ENCODE data around the gene E2F1.

E2F1 gene

DNA sequence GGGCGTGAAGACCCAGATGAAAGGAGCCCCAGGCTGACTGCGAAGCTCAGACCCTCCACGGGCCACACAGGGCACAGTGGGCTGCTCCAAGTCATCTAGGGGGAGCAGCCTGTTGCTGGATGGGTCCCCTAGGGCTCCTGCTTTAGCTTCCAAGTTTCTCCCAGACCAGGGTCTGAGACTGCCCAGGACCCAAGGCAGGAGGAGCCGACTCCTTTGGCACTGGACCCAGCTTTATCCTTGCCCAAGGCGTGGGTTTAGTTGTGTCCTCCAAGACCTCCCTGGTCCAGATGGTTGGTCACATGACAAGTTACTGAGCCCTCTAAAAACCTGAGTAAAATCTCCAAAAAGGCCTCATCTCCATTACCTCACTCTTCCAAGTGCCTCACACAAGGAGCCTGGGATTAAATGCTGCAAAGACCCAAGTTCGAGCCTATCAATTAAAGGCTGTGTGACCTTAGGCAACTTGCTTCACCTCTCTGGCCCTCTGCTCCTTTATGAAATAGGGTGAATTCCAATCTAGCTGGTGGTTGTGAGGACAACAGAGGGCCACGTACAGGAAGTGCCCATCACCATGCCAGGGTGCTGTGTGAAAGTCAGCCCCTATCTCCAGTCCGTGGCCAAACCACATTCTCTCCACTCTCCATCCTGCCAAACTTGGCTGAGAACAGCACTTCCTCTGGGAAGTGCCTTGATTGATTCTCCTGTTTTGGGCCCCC, 14.5 kb downstream of the E2F1 start:
- TF ChIP-seq, protein P1, sequence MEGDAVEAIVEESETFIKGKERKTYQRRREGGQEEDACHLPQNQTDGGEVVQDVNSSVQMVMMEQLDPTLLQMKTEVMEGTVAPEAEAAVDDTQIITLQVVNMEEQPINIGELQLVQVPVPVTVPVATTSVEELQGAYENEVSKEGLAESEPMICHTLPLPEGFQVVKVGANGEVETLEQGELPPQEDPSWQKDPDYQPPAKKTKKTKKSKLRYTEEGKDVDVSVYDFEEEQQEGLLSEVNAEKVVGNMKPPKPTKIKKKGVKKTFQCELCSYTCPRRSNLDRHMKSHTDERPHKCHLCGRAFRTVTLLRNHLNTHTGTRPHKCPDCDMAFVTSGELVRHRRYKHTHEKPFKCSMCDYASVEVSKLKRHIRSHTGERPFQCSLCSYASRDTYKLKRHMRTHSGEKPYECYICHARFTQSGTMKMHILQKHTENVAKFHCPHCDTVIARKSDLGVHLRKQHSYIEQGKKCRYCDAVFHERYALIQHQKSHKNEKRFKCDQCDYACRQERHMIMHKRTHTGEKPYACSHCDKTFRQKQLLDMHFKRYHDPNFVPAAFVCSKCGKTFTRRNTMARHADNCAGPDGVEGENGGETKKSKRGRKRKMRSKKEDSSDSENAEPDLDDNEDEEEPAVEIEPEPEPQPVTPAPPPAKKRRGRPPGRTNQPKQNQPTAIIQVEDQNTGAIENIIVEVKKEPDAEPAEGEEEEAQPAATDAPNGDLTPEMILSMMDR (IDR thresholded peaks at IDR 0.05; ENCODE audit: low read depth, low read length, missing control alignments) = no peak
- in situ Hi-C loops (cut with HindIII; ENCODE audit: low sequenced_read_pairs) = no loop called here
- no peak for DNase-seq (ENCODE audit: low read depth)
- H3K4me3 ChIP-seq (ENCODE audit: low read depth, low read length) = no peak overlapping the region

DNA sequence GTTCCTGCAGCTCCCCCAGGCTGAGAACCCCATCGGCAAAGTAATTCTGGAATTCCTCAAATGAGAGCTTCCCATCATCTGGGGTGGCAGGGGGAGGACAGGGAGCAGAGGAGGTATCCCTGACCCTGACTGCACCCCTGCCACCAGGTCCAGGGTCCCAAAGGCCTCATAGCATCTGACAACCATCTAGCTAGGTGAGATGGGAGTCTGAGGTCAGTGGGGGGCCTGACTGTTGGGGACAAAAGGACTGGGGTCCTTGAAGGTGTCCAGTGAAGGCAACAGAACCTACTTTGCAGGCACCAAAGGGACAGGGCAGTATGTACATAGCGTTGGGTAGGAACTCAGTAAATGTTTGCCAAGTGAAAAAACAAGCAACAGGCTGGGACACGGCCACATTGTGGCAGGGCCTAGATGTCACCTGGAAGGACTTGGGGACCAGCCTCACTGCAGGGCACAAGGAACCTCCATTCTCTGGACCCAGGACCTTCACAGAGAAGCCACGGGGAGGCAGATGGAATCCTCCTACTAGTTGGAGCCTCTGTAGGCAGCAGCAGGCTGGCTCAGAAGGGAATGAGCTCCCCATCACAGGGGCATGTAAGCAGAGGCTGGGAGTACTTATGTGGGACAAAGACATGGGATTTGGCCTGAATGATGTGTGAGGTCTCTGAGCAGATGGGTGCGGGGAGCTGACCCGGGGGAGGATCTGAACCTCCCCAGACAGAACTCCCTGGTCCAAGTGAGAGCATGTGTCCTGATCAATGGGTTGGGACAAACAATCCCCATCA, 15.3 kb downstream of the E2F1 start:
- in situ Hi-C loops (cut with HindIII; ENCODE audit: low sequenced_read_pairs) = no loop called here
- TF ChIP-seq, protein P1 (IDR thresholded peaks at IDR 0.05; ENCODE audit: low read depth, low read length, missing control alignments) = no peak
- no peak for DNase-seq (ENCODE audit: low read depth)
- no peak overlapping the region for H3K4me3 ChIP-seq (ENCODE audit: low read depth, low read length)

DNA sequence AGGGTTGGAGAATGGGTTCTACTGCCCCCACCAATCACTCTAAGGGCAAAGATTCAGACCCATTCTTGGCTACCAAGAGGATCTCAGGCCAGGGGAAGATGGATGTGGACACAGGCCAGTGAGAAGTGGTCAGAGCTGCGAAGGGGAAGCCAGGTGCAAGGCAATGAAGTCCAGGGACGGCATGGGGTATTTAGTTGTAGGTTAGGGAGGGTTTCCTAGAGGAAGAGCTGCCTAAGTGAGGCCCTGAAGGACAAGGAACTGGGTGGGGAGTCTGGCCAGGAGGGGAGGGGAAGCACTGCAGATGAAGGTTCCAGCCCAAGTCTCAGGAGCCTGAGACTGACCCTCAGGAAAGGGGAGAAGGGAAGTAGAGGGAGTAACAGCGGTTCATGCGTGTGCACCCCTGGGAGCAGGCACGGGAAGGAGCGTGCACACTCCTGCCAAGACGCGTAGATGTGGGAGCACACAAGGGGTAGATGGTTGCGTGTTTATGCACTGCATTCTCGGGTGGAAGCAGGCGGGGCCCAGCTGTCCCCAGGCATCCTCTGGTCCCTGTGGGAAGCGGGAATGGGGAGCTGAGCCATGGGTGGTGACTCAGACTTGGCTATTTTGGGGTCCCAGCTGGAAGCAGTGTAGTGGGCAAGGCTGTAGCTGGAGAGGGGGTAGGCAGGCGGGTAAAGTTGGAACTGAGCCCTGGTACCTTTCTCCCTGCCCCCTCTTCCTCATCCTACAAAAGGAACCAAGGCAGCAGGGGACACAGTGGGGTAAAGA, 16.1 kb downstream of the E2F1 start:
- no peak overlapping the region for H3K4me3 ChIP-seq (ENCODE audit: low read depth, low read length)
- DNase-seq (ENCODE audit: low read depth) = no peak
- TF ChIP-seq, protein P1 (IDR thresholded peaks at IDR 0.05; ENCODE audit: low read depth, low read length, missing control alignments) = no peak
- in situ Hi-C loops (cut with HindIII; ENCODE audit: low sequenced_read_pairs) = no loop called here

DNA sequence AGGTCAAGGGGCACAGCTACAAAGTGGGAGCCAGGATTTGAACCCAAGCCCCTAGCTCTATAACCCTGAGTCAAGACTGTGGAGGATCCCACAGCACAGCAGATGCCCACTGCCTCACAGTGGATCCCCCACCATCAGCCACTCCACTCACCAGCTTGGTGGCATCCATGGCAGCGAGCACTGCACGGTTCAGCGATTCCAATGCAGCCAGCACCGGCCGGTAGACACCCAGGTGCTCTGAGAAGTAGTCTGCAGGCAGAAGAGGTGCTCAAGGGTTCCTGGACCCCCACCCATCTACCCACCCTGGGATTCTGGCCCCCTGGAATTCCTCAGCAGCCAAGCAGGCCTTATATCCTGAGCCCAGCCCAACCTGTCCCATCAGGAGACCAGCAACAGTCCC, 17.0 kb downstream of the E2F1 start:
- TF ChIP-seq, protein P1 (IDR thresholded peaks at IDR 0.05; ENCODE audit: low read depth, low read length, missing control alignments) = no peak
- in situ Hi-C loops (cut with HindIII; ENCODE audit: low sequenced_read_pairs) = no loop called here
- no peak for DNase-seq (ENCODE audit: low read depth)
- no peak overlapping the region for H3K4me3 ChIP-seq (ENCODE audit: low read depth, low read length)

DNA sequence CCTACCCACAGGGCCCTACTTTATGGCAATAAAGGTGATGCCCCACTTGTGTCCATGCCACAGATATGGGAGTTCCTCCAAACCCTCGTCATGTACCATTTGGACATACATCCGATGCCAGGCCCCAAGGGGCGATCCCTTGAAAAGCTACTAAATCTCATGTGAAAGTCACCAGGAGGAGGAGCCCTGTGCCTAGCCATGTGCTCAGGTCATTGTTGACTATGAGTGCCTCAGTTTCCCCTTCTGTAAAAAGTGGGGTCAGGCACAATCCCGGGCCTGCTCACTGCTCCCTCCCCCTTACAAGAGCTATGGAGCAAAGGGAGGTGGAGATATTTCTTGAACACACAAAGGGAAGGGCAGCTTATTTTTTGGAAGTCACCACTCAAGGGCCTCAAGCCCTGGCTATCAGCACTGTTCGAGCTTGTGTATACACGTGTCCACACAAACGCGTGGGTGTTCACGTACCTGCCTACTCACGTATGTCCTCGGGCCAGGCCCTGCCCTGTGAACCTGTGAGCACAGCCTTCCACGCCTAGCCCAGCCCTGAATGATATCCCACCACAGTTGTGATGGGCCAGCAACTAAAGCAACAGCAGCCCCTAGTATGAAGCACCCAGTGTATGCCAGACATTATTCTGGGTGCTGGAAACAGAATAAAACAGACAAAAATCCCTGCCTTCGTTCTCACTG, 17.6 kb downstream of the E2F1 start:
- in situ Hi-C loops (cut with HindIII; ENCODE audit: low sequenced_read_pairs) = no loop called here
- H3K4me3 ChIP-seq (ENCODE audit: low read depth, low read length) = no peak overlapping the region
- no peak for DNase-seq (ENCODE audit: low read depth)
- TF ChIP-seq, protein P1 (IDR thresholded peaks at IDR 0.05; ENCODE audit: low read depth, low read length, missing control alignments) = no peak
